IMR-90 (cell line): ENCODE measurements around the gene LAMA5. TPM values are rescaled to one million over a fixed set of nuclear protein-coding genes. Genes with fewer than 3 reads are reported as not detected.

Experiments used
- ATAC-seq: fragments of 200-7000 bp; cut with Tn5 transposase; 2 replicates; pipeline ENCODE4 v1.9.1; 2020; ENCODE audit warnings: low read depth, mild to moderate bottlenecking, moderate library complexity
- BruUV-seq: library from RNA; stranded (reverse); fragments of 400-500 nt; replicated peaks from 2 replicates; lab custom pipeline; 2021; lab: Mats Ljungman, UMichigan
- CTCF ChIA-PET: fragments of 300-600 bp; formaldehyde crosslinking; extraction: SDS; loops from one replicate; lab custom pipeline; 2021; ENCODE audit warnings: antibody characterized with exemption; lab: Yijun Ruan, JAX
- POLR2A ChIA-PET: fragments of 300-600 bp; sonication (Branson Sonifier 250); formaldehyde crosslinking; loops from one replicate; lab custom pipeline; 2022; ENCODE audit warnings: antibody characterized with exemption; ENCODE audit not compliant: unreplicated experiment; lab: Charles Lee
- DNase-seq: peaks from one replicate; pipeline ENCODE4 v3.0.0; 2013
- H2AFZ ChIP-seq: replicated peaks from 2 replicates; pipeline ENCODE3; 2013; ENCODE audit warnings: low read length, mild to moderate bottlenecking; ENCODE audit not compliant: poor library complexity
- H2AK5ac ChIP-seq: 2 replicates; pipeline ENCODE4 v1.6.1; 2013; ENCODE audit warnings: low read depth, low read length, inconsistent platforms
- H2AK9ac ChIP-seq: replicated peaks from 2 replicates; pipeline ENCODE3; 2013; ENCODE audit warnings: mild to moderate bottlenecking, low read depth, low read length, moderate library complexity; ENCODE audit not compliant: poor library complexity
- H2BK120ac ChIP-seq: 2 replicates; pipeline ENCODE4 v1.6.1; 2013; ENCODE audit warnings: low read depth, low read length, inconsistent platforms
- H2BK15ac ChIP-seq: 3 replicates; pipeline ENCODE4 v1.6.1; 2013; ENCODE audit warnings: low read depth, low read length, inconsistent platforms
- H2BK20ac ChIP-seq: 2 replicates; pipeline ENCODE4 v1.6.1; 2013; ENCODE audit warnings: low read depth, mild to moderate bottlenecking, inconsistent platforms, low read length, moderate library complexity
- H2BK5ac ChIP-seq: 2 replicates; pipeline ENCODE4 v1.6.1; 2013; ENCODE audit warnings: mild to moderate bottlenecking, low read depth, low read length, inconsistent platforms; ENCODE audit not compliant: poor library complexity, severe bottlenecking
- H3K14ac ChIP-seq: replicated peaks from 2 replicates; pipeline ENCODE4 v1.6.1; 2013; ENCODE audit warnings: low read depth, low read length, inconsistent platforms
- H3K18ac ChIP-seq: 2 replicates; pipeline ENCODE4 v1.6.1; 2013; ENCODE audit warnings: low read depth, low read length, control low read depth
- H3K23ac ChIP-seq: 2 replicates; pipeline ENCODE4 v1.6.1; 2013; ENCODE audit warnings: low read depth, low read length, inconsistent platforms
- H3K27ac ChIP-seq: 2 replicates; pipeline ENCODE4 v1.5.1; 2013; ENCODE audit warnings: mild to moderate bottlenecking, control low read depth, low read length; ENCODE audit not compliant: insufficient read depth
- H3K27me3 ChIP-seq: 2 replicates; pipeline ENCODE4 v1.6.1; 2013; ENCODE audit warnings: low read length; ENCODE audit not compliant: control insufficient read depth, insufficient read depth
- H3K36me3 ChIP-seq: 2 replicates; pipeline ENCODE4 v1.6.1; 2013; ENCODE audit warnings: low read length, mixed read lengths; ENCODE audit not compliant: control insufficient read depth, insufficient read depth
- H3K4ac ChIP-seq: 2 replicates; pipeline ENCODE4 v1.6.1; 2013; ENCODE audit warnings: low read depth, low read length, inconsistent platforms
- H3K4me1 ChIP-seq: 2 replicates; pipeline ENCODE4 v1.6.1; 2013; ENCODE audit warnings: low read length, mixed read lengths; ENCODE audit not compliant: control insufficient read depth, insufficient read depth
- H3K4me2 ChIP-seq: 2 replicates; pipeline ENCODE4 v1.6.1; 2013; ENCODE audit warnings: low read depth, mild to moderate bottlenecking, control low read depth, low read length, moderate library complexity
- H3K4me3 ChIP-seq: 2 replicates; pipeline ENCODE4 v1.5.1; 2013; ENCODE audit warnings: low read depth, mild to moderate bottlenecking, control low read depth, low read length, moderate library complexity; ENCODE audit not compliant: insufficient read depth
- H3K56ac ChIP-seq: 2 replicates; pipeline ENCODE4 v1.6.1; 2013; ENCODE audit warnings: low read length, inconsistent platforms; ENCODE audit not compliant: insufficient read depth; ENCODE audit errors: extremely low read depth
- H3K79me1 ChIP-seq, 2 experiments: 2 replicates each; pipeline ENCODE4 v1.6.1; 2013; ENCODE audit warnings: low read length in 2 of 2, inconsistent platforms in 1 of 2, low read depth in 1 of 2
- H3K9ac ChIP-seq: 2 replicates; pipeline ENCODE4 v1.6.1; 2013; ENCODE audit warnings: low read depth, low read length, control low read depth
- H3K9me1 ChIP-seq: 2 replicates; pipeline ENCODE4 v1.6.1; 2013; ENCODE audit warnings: low read length, inconsistent platforms; ENCODE audit not compliant: insufficient read depth
- H3K9me3 ChIP-seq: 2 replicates; pipeline ENCODE4 v1.6.1; 2013; ENCODE audit warnings: low read length; ENCODE audit not compliant: control insufficient read depth, insufficient read depth
- H4K20me1 ChIP-seq: 2 replicates; pipeline ENCODE4 v1.6.1; 2013; ENCODE audit warnings: low read length, inconsistent platforms; ENCODE audit not compliant: insufficient read depth
- H4K5ac ChIP-seq: 2 replicates; pipeline ENCODE4 v1.6.1; 2013; ENCODE audit warnings: mild to moderate bottlenecking, low read depth, low read length, control low read depth
- H4K8ac ChIP-seq, 2 experiments: 2 replicates each; pipeline ENCODE4 v1.6.1; 2013; ENCODE audit warnings: low read depth in 2 of 2, low read length in 2 of 2, control low read depth in 1 of 2, inconsistent platforms in 1 of 2
- H4K91ac ChIP-seq: 2 replicates; pipeline ENCODE4 v1.6.1; 2013; ENCODE audit warnings: low read depth, low read length, inconsistent platforms; ENCODE audit not compliant: insufficient read depth
- BHLHE40 ChIP-seq: fragments of 150-350 bp; IDR thresholded peaks from 2 replicates; pipeline ENCODE4 v1.6.1; 2016; ENCODE audit warnings: mild to moderate bottlenecking, low read depth, low read length
- CEBPB ChIP-seq: IDR thresholded peaks from 2 replicates; pipeline ENCODE4 v1.6.1; 2012; ENCODE audit warnings: low read depth, low read length, improper control_type of control experiment
- CHD1 ChIP-seq: IDR thresholded peaks from 2 replicates; pipeline ENCODE4 v1.6.1; 2012; ENCODE audit warnings: low read depth, low read length, improper control_type of control experiment
- CTCF ChIP-seq: conservative IDR thresholded peaks from 2 replicates; pipeline ENCODE4 v1.5.1; 2012; ENCODE audit warnings: mild to moderate bottlenecking, low read depth, low read length, improper control_type of control experiment
- FOS ChIP-seq: fragments of 150-350 bp; IDR thresholded peaks from 2 replicates; pipeline ENCODE4 v1.6.1; 2016; ENCODE audit warnings: low read depth, low read length
- MAFK ChIP-seq: IDR thresholded peaks from 2 replicates; pipeline ENCODE4 v1.6.1; 2012; ENCODE audit warnings: low read depth, low read length, improper control_type of control experiment
- MAZ ChIP-seq: IDR thresholded peaks from 2 replicates; pipeline ENCODE4 v1.6.1; 2012; ENCODE audit warnings: low read depth, mild to moderate bottlenecking, low read length, improper control_type of control experiment, moderate library complexity, borderline replicate concordance
- MXI1 ChIP-seq: IDR thresholded peaks from 2 replicates; pipeline ENCODE4 v1.6.1; 2012; ENCODE audit warnings: low read depth, mild to moderate bottlenecking, low read length, moderate library complexity, borderline replicate concordance
- NFE2L2 ChIP-seq: fragments of 150-350 bp; IDR thresholded peaks from 2 replicates; pipeline ENCODE4 v1.6.1; 2016; ENCODE audit warnings: low read depth, mild to moderate bottlenecking, low read length
- POLR2A ChIP-seq: IDR thresholded peaks from 2 replicates; pipeline ENCODE4 v1.6.1; 2012; ENCODE audit warnings: mild to moderate bottlenecking, low read depth, low read length
- RAD21 ChIP-seq: IDR thresholded peaks from 2 replicates; pipeline ENCODE4 v1.6.1; 2012; ENCODE audit warnings: low read length, improper control_type of control experiment
- RCOR1 ChIP-seq: IDR thresholded peaks from 2 replicates; pipeline ENCODE4 v1.6.1; 2012; ENCODE audit warnings: mild to moderate bottlenecking, low read length, improper control_type of control experiment; ENCODE audit not compliant: insufficient replicate concordance
- RFX5 ChIP-seq: IDR thresholded peaks from 2 replicates; pipeline ENCODE4 v1.8.0; 2012; ENCODE audit warnings: low read depth, mild to moderate bottlenecking, low read length, moderate library complexity
- WGBS, 2 experiments: methylation state at CpG; one replicate each; pipeline versions ENCODE4 v1.1.5 to v1.1.7; 2013; ENCODE audit warnings: missing lambda C conversion rate in 2 of 2; ENCODE audit not compliant: insufficient read length in 1 of 2; ENCODE audit errors: extremely low coverage in 2 of 2; 5-methylcytosine and 5-hydroxymethylcytosine counted together
- dilution Hi-C: fragments of 300-500 bp; cut with HindIII; formaldehyde crosslinking; loops from one replicate; pipeline ENCODE4 v1.14.3; 2018; ENCODE audit warnings: low sequenced_read_pairs; ENCODE audit not compliant: unreplicated experiment
- in situ Hi-C: fragments of 300-500 bp; cut with MboI; formaldehyde crosslinking; loops from 3 replicates; pipeline ENCODE4 v1.14.3; 2019; ENCODE audit warnings: low sequenced_read_pairs, inconsistent platforms, mixed read lengths
- intact Hi-C: fragments of 100-400 bp; cut with micrococcal nuclease; formaldehyde crosslinking; loops from 2 replicates; pipeline ENCODE4 v1.10.0; 2022
- polyA plus RNA-seq, 3 experiments: library from polyadenylated mRNA; depleted of rRNA; stranded (reverse); fragments of >200 nt; gene quantifications; 2 replicates each; pipeline ENCODE4 v1.2.3, GENCODE V29; 2012; ENCODE audit warnings: low replicate concordance in 1 of 3
- total RNA-seq: library from RNA; depleted of rRNA; stranded (reverse); fragments of >200 nt; gene quantifications from 2 replicates; pipeline ENCODE4 v1.2.3, GENCODE V29; 2012
- TF ChIP-seq, protein P1 (sequence below): fragments of 150-350 bp; IDR thresholded peaks from 2 replicates; pipeline ENCODE4 v1.6.1; 2017; ENCODE audit warnings: mild to moderate bottlenecking, antibody characterized with exemption, low read length, low read depth
- TF ChIP-seq, protein P2 (sequence below): fragments of 150-350 bp; IDR thresholded peaks from 2 replicates; pipeline ENCODE4 v1.6.1; 2016; ENCODE audit warnings: low read depth, mild to moderate bottlenecking, low read length, moderate library complexity, borderline replicate concordance

LAMA5 gene
- total and polyA plus RNA-seq, 2 of the 4 experiments (the other 2 are of a cell fraction), result 0.90 to 7.3 TPM

GRCh38 chr20:62398120-62398821, 31.2 kb upstream of the LAMA5 start:
- ChIA-PET CTCF (no interaction called here), POLR2A (no interaction called here)
- no peak overlapping the region for H3K18ac ChIP-seq
- no peak overlapping the region for H2AK9ac ChIP-seq
- no peak overlapping the region for H3K4me3 ChIP-seq
- H2BK15ac ChIP-seq, result no peak overlapping the region
- H3K79me1 ChIP-seq, result peaks cover 0 to 14% of the 10 kb centered on the region in 2 experiments; a peak in 3 of 4 replicates
- H3K4me1 ChIP-seq, result no peaks in the 10 kb centered on the region
- no peaks in the 10 kb centered on the region for H3K27me3 ChIP-seq
- 0 out of 2 replicates have a peak, but pooled peaks cover 4% of the 10 kb centered on the region for H3K9me1 ChIP-seq
- in situ Hi-C loops (loop anchor here (25.0 kb wide), 1 partner anchor 386 kb away; no protein-coding TSS in a partner anchor), dilution Hi-C loops (loop anchor here (25.0 kb wide), 1 partner anchor 111 kb away; no protein-coding TSS in a partner anchor), intact Hi-C loops (no loop called here)
- H3K9ac ChIP-seq, result no peak overlapping the region
- no peak overlapping the region for H3K23ac ChIP-seq
- no peaks in the 10 kb centered on the region for H3K9me3 ChIP-seq
- peaks cover 17% of the 10 kb centered on the region for H3K36me3 ChIP-seq
- peak overlapping the region; percentile 58 for H2BK5ac ChIP-seq
- H3K4ac ChIP-seq, result no peak overlapping the region
- ATAC-seq (no peak), DNase-seq (no peak)
- no peak overlapping the region for H4K5ac ChIP-seq
- H3K14ac ChIP-seq, result no peak overlapping the region
- H4K8ac ChIP-seq, result no peak overlapping the region
- no TSS peak for BruUV-seq
- no peak overlapping the region for H3K4me2 ChIP-seq
- H4K20me1 ChIP-seq, result peaks cover 16% of the 10 kb centered on the region; the same call in 1 of the 2 replicates
- no peak overlapping the region for H2BK20ac ChIP-seq
- no peak overlapping the region for H2BK120ac ChIP-seq
- no peak overlapping the region for H2AK5ac ChIP-seq
- H2AFZ ChIP-seq, result no peak overlapping the region
- no peak overlapping the region for H3K56ac ChIP-seq
- H3K27ac ChIP-seq, result no peak overlapping the region
- no peak overlapping the region for H4K91ac ChIP-seq
- WGBS, 2 experiments, result 97% methylated on average over 6 of the region's 19 CpGs; no CpG with 5 or more reads in 1 of the 2 experiments
- TF ChIP-seq, protein P1, sequence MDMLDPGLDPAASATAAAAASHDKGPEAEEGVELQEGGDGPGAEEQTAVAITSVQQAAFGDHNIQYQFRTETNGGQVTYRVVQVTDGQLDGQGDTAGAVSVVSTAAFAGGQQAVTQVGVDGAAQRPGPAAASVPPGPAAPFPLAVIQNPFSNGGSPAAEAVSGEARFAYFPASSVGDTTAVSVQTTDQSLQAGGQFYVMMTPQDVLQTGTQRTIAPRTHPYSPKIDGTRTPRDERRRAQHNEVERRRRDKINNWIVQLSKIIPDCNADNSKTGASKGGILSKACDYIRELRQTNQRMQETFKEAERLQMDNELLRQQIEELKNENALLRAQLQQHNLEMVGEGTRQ, result no peak
- TF ChIP-seq RAD21 (no peak), MXI1 (no peak), FOS (no peak), CTCF (no peak), NFE2L2 (no peak), CEBPB (no peak), POLR2A (no peak), MAFK (no peak), CHD1 (no peak), MAZ (no peak), RFX5 (no peak), RCOR1 (no peak), BHLHE40 (no peak)
- TF ChIP-seq, protein P2, sequence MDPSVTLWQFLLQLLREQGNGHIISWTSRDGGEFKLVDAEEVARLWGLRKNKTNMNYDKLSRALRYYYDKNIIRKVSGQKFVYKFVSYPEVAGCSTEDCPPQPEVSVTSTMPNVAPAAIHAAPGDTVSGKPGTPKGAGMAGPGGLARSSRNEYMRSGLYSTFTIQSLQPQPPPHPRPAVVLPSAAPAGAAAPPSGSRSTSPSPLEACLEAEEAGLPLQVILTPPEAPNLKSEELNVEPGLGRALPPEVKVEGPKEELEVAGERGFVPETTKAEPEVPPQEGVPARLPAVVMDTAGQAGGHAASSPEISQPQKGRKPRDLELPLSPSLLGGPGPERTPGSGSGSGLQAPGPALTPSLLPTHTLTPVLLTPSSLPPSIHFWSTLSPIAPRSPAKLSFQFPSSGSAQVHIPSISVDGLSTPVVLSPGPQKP, result no peak
